HG02610 (cell line): ENCODE measurements around the gene ZNF75A.
"Not testable (repeated sequence)": the region's sequence is repeated elsewhere in the genome, so short reads cannot be mapped to it uniquely, and the experiment has no call there.

Source experiments
- ATAC-seq: cut with Tn5 transposase; IDR thresholded peaks from one replicate; pipeline ENCODE4 v1.9.1; 2021; ENCODE audit warnings: mild to moderate bottlenecking, moderate library complexity; ENCODE audit not compliant: unreplicated experiment

Gene ZNF75A

GRCh38 chr16:3305109-3306068 is at the start of gene ZNF75A, which contains the start of gene TIGD7:
Gene ZNF75A (plus strand): TSS chr16:3305497. CDS start chr16:3308429, 2,932 bp downstream.
Gene TIGD7 (minus strand): TSS chr16:3305430. CDS start chr16:3300614, 4,816 bp downstream.
- ATAC-seq, result peak; percentile 96

GRCh38 chr16:3256146-3256865 is 49.0 kb upstream of the ZNF75A start, which contains the start of gene MEFV:
Gene MEFV (minus strand): TSS chr16:3256633. CDS start chr16:3256587, 46 bp downstream.
- ATAC-seq, result no peak

GRCh38 chr16:3256866-3257465 is 48.3 kb upstream of the ZNF75A start:
- no peak for ATAC-seq

- no peak for ATAC-seq
Observed at GRCh38 chr16:3259836-3260235, 45.5 kb upstream of the ZNF75A start.

GRCh38 chr16:3262517-3262916 is 42.8 kb upstream of the ZNF75A start:
- no peak for ATAC-seq

- peak; percentile 85 for ATAC-seq
Observed at GRCh38 chr16:3264137-3265036, 40.9 kb upstream of the ZNF75A start.

- ATAC-seq, result no peak
Observed at GRCh38 chr16:3266873-3267537, 38.3 kb upstream of the ZNF75A start.

GRCh38 chr16:3268294-3268693 is 37.0 kb upstream of the ZNF75A start:
- no peak for ATAC-seq

GRCh38 chr16:3270718-3271117 is 34.6 kb upstream of the ZNF75A start:
- not testable (repeated sequence) for ATAC-seq

GRCh38 chr16:3271281-3271680 is 34.0 kb upstream of the ZNF75A start:
- not testable (repeated sequence) for ATAC-seq

- no peak for ATAC-seq
Observed at GRCh38 chr16:3274490-3274889, 30.8 kb upstream of the ZNF75A start.

- no peak for ATAC-seq
Observed at GRCh38 chr16:3274947-3275346, 30.4 kb upstream of the ZNF75A start.

GRCh38 chr16:3276679-3277078 is 28.6 kb upstream of the ZNF75A start:
- no peak for ATAC-seq

GRCh38 chr16:3281222-3281820 is 24.0 kb upstream of the ZNF75A start:
- no peak for ATAC-seq

GRCh38 chr16:3282103-3282729 is 23.1 kb upstream of the ZNF75A start:
- peak; percentile 23 for ATAC-seq

- peak; percentile 82 for ATAC-seq
Observed at GRCh38 chr16:3282730-3283542, 22.4 kb upstream of the ZNF75A start, which contains the start of gene ZNF263. Gene ZNF263 (plus strand): TSS chr16:3283491. CDS start chr16:3283819, 328 bp downstream.

- ATAC-seq, result no peak
Observed at GRCh38 chr16:3283543-3284447, 21.5 kb upstream of the ZNF75A start.
